HG02870 (cell line): Measurements from ENCODE around the gene TERB1.

Experiments used
- ATAC-seq: cut with Tn5 transposase; IDR thresholded peaks from one replicate; pipeline ENCODE4 v1.9.1; 2021; ENCODE audit warnings: mild to moderate bottlenecking, moderate library complexity; ENCODE audit not compliant: unreplicated experiment

Gene TERB1

DNA sequence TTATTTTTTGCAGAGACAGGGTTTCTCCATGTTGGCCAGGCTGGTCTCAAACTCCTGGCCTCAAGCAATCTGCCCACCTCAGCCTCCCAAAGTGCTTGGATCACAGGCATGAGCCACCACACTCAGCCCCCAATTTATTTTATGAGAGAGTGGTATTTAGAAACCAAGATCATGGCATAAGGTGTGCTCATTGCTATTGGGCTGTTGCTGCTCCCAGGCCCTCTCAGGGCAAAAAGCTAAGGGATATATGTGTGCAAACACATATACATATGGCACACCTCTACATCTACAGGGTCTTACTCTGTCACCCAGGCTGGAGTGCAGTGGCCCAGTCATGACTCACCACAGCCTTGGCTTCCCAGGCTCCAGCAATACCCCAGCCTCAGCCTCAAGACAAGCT is 89.8 kb downstream of the TERB1 start:
- no peak for ATAC-seq

DNA sequence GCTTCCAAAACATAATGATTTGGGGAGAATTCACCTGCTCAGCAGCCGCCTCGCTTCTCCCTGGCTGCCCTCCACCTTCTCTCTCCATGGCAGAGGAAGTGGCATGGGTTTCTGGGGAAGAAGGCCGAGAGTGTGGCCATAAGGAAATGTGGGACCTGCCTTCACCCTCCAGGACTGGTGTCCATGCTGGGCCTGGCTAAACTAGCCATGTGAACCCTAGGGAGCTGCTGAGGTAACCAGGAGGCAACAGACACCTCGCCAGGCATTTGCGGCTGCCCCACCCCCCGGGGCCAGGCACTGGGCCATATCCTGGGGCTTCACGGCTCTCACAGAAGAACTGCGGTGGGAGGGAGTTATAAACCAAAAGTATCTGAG is 94.9 kb downstream of the TERB1 start:
- ATAC-seq: no peak

- ATAC-seq: no peak
These were observed 95.4 kb downstream of the TERB1 start for GRCh38 chr16:66705790-66706505.
